Lung (tissue), 12 donors: ENCODE results near the gene GNG12. TPM values are rescaled to one million over a fixed set of nuclear protein-coding genes. Genes with fewer than 3 reads are reported as not detected.

Experiments used
- ATAC-seq: fragments of 200-7000 bp; cut with Tn5 transposase; one replicate; pipeline ENCODE4 v1.9.1; 2020; ENCODE audit warnings: moderate number of reproducible peaks; ENCODE audit not compliant: insufficient read depth, low FRiP score
- DNase-seq, 3 donors: peaks; one replicate each; pipeline ENCODE4 v3.0.0-alpha.2; 2013 to 2017
- H3K27ac ChIP-seq, 2 donors: one replicate each; pipeline ENCODE4 v1.5.1; 2013; ENCODE audit warnings: mild to moderate bottlenecking in 2 of 2, moderate library complexity in 2 of 2, control low read depth in 1 of 2, inconsistent platforms in 1 of 2, low read depth in 1 of 2, low read length in 1 of 2
- H3K27me3 ChIP-seq, 3 donors: one replicate each; pipeline ENCODE4 v1.5.1; 2013; ENCODE audit warnings: low read length in 2 of 3; ENCODE audit not compliant: control insufficient read depth in 3 of 3, insufficient read depth in 3 of 3
- H3K36me3 ChIP-seq, 4 donors: one replicate each; pipeline ENCODE4 v1.5.1; 2013; ENCODE audit warnings: low read length in 4 of 4, mild to moderate bottlenecking in 1 of 4, moderate library complexity in 1 of 4; ENCODE audit not compliant: control insufficient read depth in 4 of 4, insufficient read depth in 4 of 4
- H3K4me1 ChIP-seq, 5 donors: one replicate each; pipeline ENCODE4 v1.5.1; 2013; ENCODE audit warnings: low read length in 5 of 5, mild to moderate bottlenecking in 2 of 5, moderate library complexity in 1 of 5; ENCODE audit not compliant: control insufficient read depth in 5 of 5, insufficient read depth in 5 of 5
- H3K4me3 ChIP-seq: one replicate; pipeline ENCODE4 v1.5.1; 2013; ENCODE audit warnings: mild to moderate bottlenecking, control low read depth, moderate library complexity
- H3K9ac ChIP-seq, 2 donors: one replicate each; pipeline ENCODE4 v1.5.1; 2013; ENCODE audit warnings: low read length in 2 of 2, control low read depth in 1 of 2; ENCODE audit not compliant: insufficient read depth in 1 of 2
- H3K9me3 ChIP-seq, 4 donors: one replicate each; pipeline ENCODE4 v1.5.1; 2013; ENCODE audit warnings: low read length in 3 of 4, mild to moderate bottlenecking in 1 of 4, moderate library complexity in 1 of 4; ENCODE audit not compliant: control insufficient read depth in 4 of 4, insufficient read depth in 3 of 4
- CTCF ChIP-seq: IDR thresholded peaks from 2 replicates; pipeline ENCODE4 v1.5.1; 2012; ENCODE audit warnings: mild to moderate bottlenecking; ENCODE audit errors: control extremely low read depth, extremely low read depth
- WGBS, 2 donors: extraction: QIAGEN DNeasy Blood & Tissue Kit; methylation state at CpG; one replicate each; pipeline ENCODE4 v1.1.7; 2013; 5-methylcytosine and 5-hydroxymethylcytosine counted together
- polyA plus RNA-seq, 2 donors: library from polyadenylated mRNA; stranded (reverse); fragments of 200-250 nt; gene quantifications; one replicate each; pipeline ENCODE4 v1.2.1, GENCODE V29; 2013
- total RNA-seq, 2 donors: library from RNA; depleted of rRNA in 1 of 2; stranded (reverse); fragments of >200 nt in 1 of 2; gene quantifications; one replicate each; pipeline ENCODE4 v1.2.1, GENCODE V29; 2014 to 2021
- donor health status: control.
- donor health status: control.
- donor health status: Bipolar disorder and iron deficiency.
- donor health status: healthy.
- donor health status: DM: yes; HTN: yes; CAD: no.

The GNG12 gene
- total and polyA plus RNA-seq, 4 donors: 14.0 to 68.4 (median 32.1) TPM

- Histone ChIP-seq H3K36me3 (no peaks in the 10 kb centered on the region), H3K27ac (no peak overlapping the region), H3K4me1 (peaks cover 0 to 5% (median 0%) of the 10 kb centered on the region in 5 donors), H3K9me3 (no peaks in the 10 kb centered on the region), H3K9ac (no peak overlapping the region), H3K4me3 (no peak overlapping the region), H3K27me3 (no peaks in the 10 kb centered on the region)
- 74 to 75% methylated on average over 1 of the region's 1 CpG for WGBS, 2 donors
- ATAC-seq: no peak
- TF ChIP-seq CTCF: no peak
- no peak for DNase-seq
Measured at GRCh38 chr1:67879485-67879884, 46.2 kb upstream of the GNG12 start.

GRCh38 chr1:67874501-67875111 lies 41.3 kb upstream of the GNG12 start:
- no peak overlapping the region for H3K27ac ChIP-seq
- H3K4me3 ChIP-seq: no peak overlapping the region
- no peaks in the 10 kb centered on the region for H3K27me3 ChIP-seq
- H3K9ac ChIP-seq: no peak overlapping the region
- TF ChIP-seq CTCF: no peak
- no peaks in the 10 kb centered on the region for H3K36me3 ChIP-seq
- ATAC-seq: no peak
- no peaks in the 10 kb centered on the region for H3K4me1 ChIP-seq
- H3K9me3 ChIP-seq: no peaks in the 10 kb centered on the region
- WGBS, 2 donors: 93 to 95% methylated on average over 2 of the region's 2 CpGs
- DNase-seq: no peak

GRCh38 chr1:67869233-67869632 lies 36.0 kb upstream of the GNG12 start:
- H3K27me3 ChIP-seq: no peaks in the 10 kb centered on the region
- no peak for TF ChIP-seq CTCF
- H3K9me3 ChIP-seq: no peaks in the 10 kb centered on the region
- H3K4me1 ChIP-seq: no peaks in the 10 kb centered on the region
- no peak overlapping the region for H3K9ac ChIP-seq
- 57 to 58% methylated on average over 1 of the region's 1 CpG for WGBS, 2 donors
- H3K36me3 ChIP-seq: no peaks in the 10 kb centered on the region
- DNase-seq (no peak), ATAC-seq (no peak)
- H3K27ac ChIP-seq: no peak overlapping the region
- H3K4me3 ChIP-seq: no peak overlapping the region

- no peak overlapping the region for H3K9ac ChIP-seq
- 78 to 100% methylated on average over 2 of the region's 2 CpGs for WGBS, 2 donors
- H3K4me3 ChIP-seq: no peak overlapping the region
- H3K36me3 ChIP-seq: no peaks in the 10 kb centered on the region
- no peak overlapping the region for H3K27ac ChIP-seq
- H3K9me3 ChIP-seq: no peaks in the 10 kb centered on the region
- DNase-seq (no peak), ATAC-seq (no peak)
- TF ChIP-seq CTCF: no peak
- H3K27me3 ChIP-seq: no peaks in the 10 kb centered on the region
- H3K4me1 ChIP-seq: peaks cover 0 to 9% (median 0%) of the 10 kb centered on the region in 5 donors
Measured at GRCh38 chr1:67863637-67864036, 30.4 kb upstream of the GNG12 start.
